Uterus (tissue), 4 donors: Measurements from ENCODE around the gene CHD2. TPM values are rescaled to one million over a fixed set of nuclear protein-coding genes. Genes with fewer than 3 reads are reported as not detected.

ENCODE experiments used
- DNase-seq, 2 donors: peaks; one replicate each; pipeline ENCODE4 v3.0.0-alpha.2; 2019 to 2020
- H3K27ac ChIP-seq, 2 donors: fragments of 200-600 bp; sonication (generic); 1 replicate in 1 of 2; 2 replicates in 1 of 2; pipeline ENCODE4 v1.5.1; 2016 to 2018
- H3K27me3 ChIP-seq, 2 donors: fragments of 200-600 bp; sonication (generic); one replicate each; pipeline ENCODE4 v1.5.1; 2018 to 2019; ENCODE audit warnings: control low read depth in 1 of 2
- H3K36me3 ChIP-seq, 2 donors: fragments of 200-600 bp; sonication (generic); one replicate each; pipeline ENCODE4 v1.5.1; 2019; ENCODE audit warnings: control low read depth in 1 of 2
- H3K4me1 ChIP-seq, 2 donors: fragments of 200-600 bp; sonication (generic); one replicate each; pipeline ENCODE4 v1.5.1; 2018 to 2019; ENCODE audit warnings: control low read depth in 1 of 2
- H3K4me3 ChIP-seq, 2 donors: fragments of 200-600 bp; sonication (generic); 1 replicate in 1 of 2; 2 replicates in 1 of 2; pipeline ENCODE4 v1.5.1; 2018 to 2019; ENCODE audit warnings: mild to moderate bottlenecking in 1 of 2
- H3K9me3 ChIP-seq, 2 donors: fragments of 200-600 bp; sonication (generic); one replicate each; pipeline ENCODE4 v1.5.1; 2019; ENCODE audit warnings: control low read depth in 1 of 2
- POLR2A ChIP-seq, 2 donors: fragments of 450-650 bp; IDR thresholded peaks; one replicate each; pipeline ENCODE4 v1.6.1; 2016; ENCODE audit warnings: antibody characterized with exemption in 2 of 2, mild to moderate bottlenecking in 1 of 2, moderate library complexity in 1 of 2
- intact Hi-C: fragments of 100-400 bp; cut with DNase I; formaldehyde crosslinking; loops from one replicate; pipeline ENCODE4 v1.15.1; 2023; ENCODE audit warnings: low total_unique reads
- total RNA-seq, 4 donors: library from RNA; depleted of rRNA in 3 of 4; stranded (reverse); fragments of >200 nt in 3 of 4; gene quantifications; one replicate each; pipeline versions ENCODE4 v1.1.0 to v1.2.4, GENCODE V29; 2014 to 2023
- TF ChIP-seq, protein P1 (sequence below), 4 experiments: fragments of 200-600 bp in 2 of 4; fragments of 450-650 bp in 2 of 4; sonication (generic) in 2 of 4; IDR thresholded peaks; one replicate each; pipeline ENCODE4 v1.5.1; 2016 to 2019; ENCODE audit warnings: antibody characterized with exemption in 4 of 4, mild to moderate bottlenecking in 2 of 4, moderate library complexity in 1 of 4
- donor health status: DM: yes; HTN: yes; CAD: no.

The CHD2 gene
- total RNA-seq, 4 donors from 2014 or later = 71.0 to 166 (median 152) TPM

DNA sequence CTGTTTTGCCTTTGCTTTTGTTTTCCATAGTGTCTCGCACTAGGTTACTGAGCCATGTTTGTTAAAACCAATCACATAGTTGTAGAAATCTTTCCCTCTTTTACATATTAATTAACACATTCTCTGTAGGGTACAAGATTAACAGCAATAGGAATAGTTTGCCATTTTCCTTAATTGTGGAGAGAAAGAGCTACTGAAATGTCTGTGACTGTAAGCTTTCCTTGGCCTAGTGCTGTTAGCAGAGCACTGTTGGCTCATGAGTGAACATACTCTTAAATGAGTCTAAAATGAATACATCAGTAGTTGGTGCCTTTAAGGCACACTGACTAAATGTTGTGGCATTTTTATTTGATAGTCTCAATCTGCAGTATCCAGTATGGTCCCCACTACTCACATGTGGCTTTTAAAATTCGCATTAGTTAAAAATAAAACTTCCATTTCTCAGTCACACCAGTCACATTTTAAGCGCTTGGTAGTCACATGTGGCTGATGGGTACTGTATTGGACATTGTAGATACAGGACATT is 28.2 kb downstream of the CHD2 start:
- H3K36me3 ChIP-seq = no peaks in the 10 kb centered on the region
- intact Hi-C loops = no loop called here
- TF ChIP-seq POLR2A (IDR thresholded peaks at IDR 0.05) = no peak
- TF ChIP-seq, protein P1, sequence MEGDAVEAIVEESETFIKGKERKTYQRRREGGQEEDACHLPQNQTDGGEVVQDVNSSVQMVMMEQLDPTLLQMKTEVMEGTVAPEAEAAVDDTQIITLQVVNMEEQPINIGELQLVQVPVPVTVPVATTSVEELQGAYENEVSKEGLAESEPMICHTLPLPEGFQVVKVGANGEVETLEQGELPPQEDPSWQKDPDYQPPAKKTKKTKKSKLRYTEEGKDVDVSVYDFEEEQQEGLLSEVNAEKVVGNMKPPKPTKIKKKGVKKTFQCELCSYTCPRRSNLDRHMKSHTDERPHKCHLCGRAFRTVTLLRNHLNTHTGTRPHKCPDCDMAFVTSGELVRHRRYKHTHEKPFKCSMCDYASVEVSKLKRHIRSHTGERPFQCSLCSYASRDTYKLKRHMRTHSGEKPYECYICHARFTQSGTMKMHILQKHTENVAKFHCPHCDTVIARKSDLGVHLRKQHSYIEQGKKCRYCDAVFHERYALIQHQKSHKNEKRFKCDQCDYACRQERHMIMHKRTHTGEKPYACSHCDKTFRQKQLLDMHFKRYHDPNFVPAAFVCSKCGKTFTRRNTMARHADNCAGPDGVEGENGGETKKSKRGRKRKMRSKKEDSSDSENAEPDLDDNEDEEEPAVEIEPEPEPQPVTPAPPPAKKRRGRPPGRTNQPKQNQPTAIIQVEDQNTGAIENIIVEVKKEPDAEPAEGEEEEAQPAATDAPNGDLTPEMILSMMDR (IDR thresholded peaks at IDR 0.05) = no peak
- no peak overlapping the region for H3K27ac ChIP-seq
- DNase-seq = no peak
- no peaks in the 10 kb centered on the region for H3K4me1 ChIP-seq
- no peaks in the 10 kb centered on the region for H3K27me3 ChIP-seq
- no peaks in the 10 kb centered on the region for H3K9me3 ChIP-seq
- H3K4me3 ChIP-seq = no peak overlapping the region

DNA sequence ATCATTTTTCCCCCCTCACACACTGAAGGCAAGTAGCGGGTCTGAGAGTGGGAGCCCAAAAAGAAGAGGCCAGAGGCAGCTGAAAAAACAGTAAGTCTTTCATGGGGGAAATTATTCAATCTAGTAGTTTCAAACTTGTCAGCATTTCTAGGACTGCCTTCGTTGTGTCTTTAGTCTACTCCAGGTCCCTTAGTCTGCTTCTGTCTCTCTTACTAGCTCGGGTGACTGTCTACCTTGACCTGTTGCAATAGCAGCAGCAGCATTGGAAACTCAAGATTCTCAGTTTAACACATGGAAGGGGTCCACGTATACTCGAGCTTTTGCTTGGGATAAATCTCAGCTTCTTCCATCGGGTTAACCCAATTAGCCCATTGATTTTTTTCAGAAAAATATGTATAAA is 28.9 kb downstream of the CHD2 start:
- H3K27ac ChIP-seq = no peak overlapping the region
- no peaks in the 10 kb centered on the region for H3K9me3 ChIP-seq
- no peaks in the 10 kb centered on the region for H3K4me1 ChIP-seq
- TF ChIP-seq POLR2A (IDR thresholded peaks at IDR 0.05) = no peak
- TF ChIP-seq, protein P1 (IDR thresholded peaks at IDR 0.05) = no peak
- H3K4me3 ChIP-seq = no peak overlapping the region
- no peaks in the 10 kb centered on the region for H3K36me3 ChIP-seq
- DNase-seq = no peak
- intact Hi-C loops = no loop called here
- no peaks in the 10 kb centered on the region for H3K27me3 ChIP-seq

DNA sequence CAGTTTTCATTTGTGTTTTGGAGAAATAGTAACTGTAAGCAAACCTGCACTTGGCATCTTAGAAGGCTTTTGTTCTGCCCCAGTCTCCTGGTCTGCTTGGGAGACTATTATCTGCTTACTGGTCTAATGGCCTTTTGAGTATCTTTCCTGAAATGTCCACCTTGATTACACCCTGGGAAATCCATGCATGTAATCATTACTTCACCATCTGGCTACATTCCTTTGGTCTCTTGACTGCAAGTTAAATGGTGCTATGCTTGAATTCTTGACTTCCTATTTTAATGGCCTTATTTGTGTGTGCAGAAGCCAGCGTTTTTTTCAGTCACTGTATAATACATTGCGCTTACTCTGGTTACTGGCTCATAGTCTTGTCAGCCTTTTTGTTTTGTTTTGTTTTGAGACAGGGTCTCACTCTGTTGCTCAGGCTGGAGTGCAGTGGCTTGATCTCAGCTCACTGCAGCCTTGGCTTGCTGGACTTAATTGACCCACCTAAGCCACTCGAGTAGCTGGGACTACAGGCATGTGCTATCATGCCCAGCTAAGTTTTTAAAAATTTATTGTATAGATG is 30.0 kb downstream of the CHD2 start:
- Histone ChIP-seq H3K36me3 (no peaks in the 10 kb centered on the region), H3K9me3 (no peaks in the 10 kb centered on the region), H3K27ac (no peak overlapping the region), H3K4me3 (no peak overlapping the region), H3K4me1 (no peaks in the 10 kb centered on the region), H3K27me3 (no peaks in the 10 kb centered on the region)
- intact Hi-C loops = no loop called here
- DNase-seq = no peak
- TF ChIP-seq, protein P1 (IDR thresholded peaks at IDR 0.05) = no peak
- TF ChIP-seq POLR2A (IDR thresholded peaks at IDR 0.05) = no peak

DNA sequence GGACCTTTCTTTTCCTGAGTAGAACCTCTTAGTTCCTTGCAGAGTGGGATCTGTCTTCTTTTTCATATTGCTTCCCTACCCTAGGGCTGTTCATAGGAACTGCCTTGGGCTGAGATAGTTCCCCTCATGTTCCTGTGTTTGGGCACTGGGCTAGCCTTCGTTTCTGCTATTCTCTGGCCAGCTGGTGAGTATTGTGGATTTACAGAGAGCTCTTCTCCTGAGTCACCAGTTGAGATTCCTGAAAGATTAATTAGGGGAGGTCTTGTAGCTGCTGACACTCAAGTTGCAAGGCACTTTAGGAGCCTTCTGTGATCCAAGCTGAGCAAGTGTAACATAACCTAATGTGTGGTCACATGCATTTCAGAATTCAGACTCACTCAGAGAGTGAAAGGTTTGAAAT is 30.7 kb downstream of the CHD2 start:
- Histone ChIP-seq H3K9me3 (no peaks in the 10 kb centered on the region), H3K4me3 (no peak overlapping the region), H3K27ac (no peak overlapping the region), H3K4me1 (no peaks in the 10 kb centered on the region), H3K27me3 (no peaks in the 10 kb centered on the region), H3K36me3 (no peaks in the 10 kb centered on the region)
- intact Hi-C loops = no loop called here
- TF ChIP-seq, protein P1 (IDR thresholded peaks at IDR 0.05) = no peak
- TF ChIP-seq POLR2A (IDR thresholded peaks at IDR 0.05) = no peak
- DNase-seq = no peak

DNA sequence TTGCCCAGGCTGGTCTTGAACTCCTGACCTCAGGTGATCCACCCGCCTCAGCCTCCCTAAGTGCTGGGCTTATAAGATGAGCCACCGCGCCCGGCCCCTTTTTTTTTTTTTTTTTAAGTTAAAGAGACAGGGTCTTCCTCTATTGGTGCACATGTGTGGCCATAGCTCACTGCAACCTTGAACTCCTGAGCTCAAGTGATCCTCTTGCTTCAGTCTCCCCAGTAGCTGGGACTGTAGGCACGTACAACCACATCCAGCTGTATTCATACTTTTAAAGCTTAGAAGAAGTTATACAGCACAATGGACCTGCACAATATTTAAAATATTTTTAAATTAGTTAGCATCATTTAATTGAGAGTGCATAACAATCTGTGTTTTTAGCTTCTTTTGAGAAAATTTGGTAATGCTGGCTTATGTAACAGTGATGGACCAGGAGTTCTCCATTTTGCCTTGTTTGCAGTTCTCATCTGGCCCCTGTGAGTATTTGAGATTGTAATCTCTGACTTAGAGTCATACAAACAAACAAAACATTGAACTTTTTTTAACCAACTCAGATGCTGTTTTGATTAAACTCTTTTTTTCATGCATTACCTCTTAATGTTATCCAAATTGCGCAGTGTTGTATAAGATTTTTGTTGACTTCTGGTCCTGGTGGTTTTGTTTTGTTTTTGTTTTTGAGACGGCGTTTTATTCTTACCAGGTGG is 33.0 kb downstream of the CHD2 start:
- TF ChIP-seq, protein P1 (IDR thresholded peaks at IDR 0.05) = no peak
- TF ChIP-seq POLR2A (IDR thresholded peaks at IDR 0.05) = no peak
- no peaks in the 10 kb centered on the region for H3K9me3 ChIP-seq
- H3K27ac ChIP-seq = no peak overlapping the region
- H3K27me3 ChIP-seq = no peaks in the 10 kb centered on the region
- H3K4me3 ChIP-seq = no peak overlapping the region
- no peak for DNase-seq
- no peaks in the 10 kb centered on the region for H3K4me1 ChIP-seq
- intact Hi-C loops = no loop called here
- H3K36me3 ChIP-seq = no peaks in the 10 kb centered on the region
